SJCRH30 (cell line): ENCODE data around the gene THAP12. TPM values are rescaled to one million over a fixed set of nuclear protein-coding genes. Genes with fewer than 3 reads are reported as not detected.
"Not testable (repeated sequence)": the region's sequence is repeated elsewhere in the genome, so short reads cannot be mapped to it uniquely, and the experiment has no call there.

Experiments
- DNase-seq, 2 experiments: peaks; one replicate each; pipeline ENCODE4 v3.0.0-alpha.2; 2015 to 2020
- H3K27ac ChIP-seq: fragments of 250-450 bp; sonication (Bioruptor Pico); 2 replicates; pipeline ENCODE4 v1.5.1; 2020; ENCODE audit warnings: mild to moderate bottlenecking, moderate library complexity
- H3K27me3 ChIP-seq: fragments of 250-450 bp; sonication (Bioruptor Pico); 2 replicates; pipeline ENCODE4 v1.5.1; 2020; ENCODE audit warnings: mild to moderate bottlenecking, moderate library complexity
- H3K36me3 ChIP-seq: fragments of 250-450 bp; sonication (Bioruptor Pico); 2 replicates; pipeline ENCODE4 v1.5.1; 2020; ENCODE audit warnings: mild to moderate bottlenecking, moderate library complexity
- H3K4me1 ChIP-seq: fragments of 250-450 bp; sonication (Bioruptor Pico); 2 replicates; pipeline ENCODE4 v1.5.1; 2020; ENCODE audit warnings: mild to moderate bottlenecking, moderate library complexity
- H3K4me3 ChIP-seq: fragments of 250-450 bp; sonication (Bioruptor Pico); 2 replicates; pipeline ENCODE4 v1.5.1; 2020; ENCODE audit warnings: mild to moderate bottlenecking, moderate library complexity
- H3K9me3 ChIP-seq: fragments of 250-450 bp; sonication (Bioruptor Pico); replicated peaks from 2 replicates; pipeline ENCODE4 v1.5.1; 2020; ENCODE audit warnings: mild to moderate bottlenecking, moderate library complexity
- total RNA-seq: library from RNA; depleted of rRNA; stranded (reverse); fragments of >200 nt; shearing (Covaris generic); gene quantifications from 2 replicates; pipeline ENCODE4 v1.2.3, GENCODE V29; 2014; rRNA removed

Gene THAP12, protein sequence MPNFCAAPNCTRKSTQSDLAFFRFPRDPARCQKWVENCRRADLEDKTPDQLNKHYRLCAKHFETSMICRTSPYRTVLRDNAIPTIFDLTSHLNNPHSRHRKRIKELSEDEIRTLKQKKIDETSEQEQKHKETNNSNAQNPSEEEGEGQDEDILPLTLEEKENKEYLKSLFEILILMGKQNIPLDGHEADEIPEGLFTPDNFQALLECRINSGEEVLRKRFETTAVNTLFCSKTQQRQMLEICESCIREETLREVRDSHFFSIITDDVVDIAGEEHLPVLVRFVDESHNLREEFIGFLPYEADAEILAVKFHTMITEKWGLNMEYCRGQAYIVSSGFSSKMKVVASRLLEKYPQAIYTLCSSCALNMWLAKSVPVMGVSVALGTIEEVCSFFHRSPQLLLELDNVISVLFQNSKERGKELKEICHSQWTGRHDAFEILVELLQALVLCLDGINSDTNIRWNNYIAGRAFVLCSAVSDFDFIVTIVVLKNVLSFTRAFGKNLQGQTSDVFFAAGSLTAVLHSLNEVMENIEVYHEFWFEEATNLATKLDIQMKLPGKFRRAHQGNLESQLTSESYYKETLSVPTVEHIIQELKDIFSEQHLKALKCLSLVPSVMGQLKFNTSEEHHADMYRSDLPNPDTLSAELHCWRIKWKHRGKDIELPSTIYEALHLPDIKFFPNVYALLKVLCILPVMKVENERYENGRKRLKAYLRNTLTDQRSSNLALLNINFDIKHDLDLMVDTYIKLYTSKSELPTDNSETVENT
- 76.4 and 88.2 TPM in 2 replicates for total RNA-seq

DNA sequence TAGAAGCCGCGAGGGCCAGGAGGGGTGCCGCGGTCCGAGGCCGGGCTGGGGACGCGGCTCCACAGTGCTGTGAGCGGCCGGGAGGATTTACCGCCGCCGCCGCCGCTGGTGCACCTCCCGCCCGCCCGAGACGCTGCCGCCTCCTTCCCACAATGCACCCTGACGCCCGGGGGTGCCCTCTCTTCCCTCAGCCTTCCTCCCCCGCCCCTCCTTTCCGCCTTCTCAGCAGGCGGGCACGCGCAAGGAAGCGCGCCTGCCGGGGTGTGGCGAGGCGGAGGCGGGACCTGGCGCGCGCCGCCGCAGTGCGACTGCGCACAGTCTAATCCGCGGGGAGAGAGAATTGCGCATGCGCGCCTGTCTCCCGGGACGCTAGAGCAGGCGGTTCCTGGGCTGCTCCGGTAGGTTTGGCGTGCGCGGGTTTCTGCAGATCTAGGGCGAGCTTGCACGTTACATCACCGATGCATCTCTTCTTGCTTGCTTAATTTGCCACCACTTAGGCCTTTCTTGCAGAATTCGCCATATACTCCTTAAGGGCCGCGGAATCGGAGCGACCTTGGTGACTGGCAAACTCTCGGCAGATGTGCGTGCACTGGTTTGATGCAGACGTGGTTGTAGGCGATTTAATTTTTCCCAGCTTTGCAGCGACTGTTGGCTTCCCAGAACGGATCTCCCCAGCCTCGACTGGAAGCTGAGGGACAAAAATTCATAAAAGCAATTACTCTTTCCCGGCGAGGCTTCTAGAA is at the start of gene THAP12, which contains the start of gene GVQW3:
Gene THAP12 (minus strand): TSS at position 156 of the 743 bp plus-strand sequence. CDS start 296 bp downstream, outside the sequence.
Gene GVQW3 (plus strand): TSS at position 347 of the 743 bp plus-strand sequence. CDS start 506 bp downstream, outside the sequence.
- no peaks in the 10 kb centered on the region for H3K27me3 ChIP-seq
- H3K4me3 ChIP-seq = peak within 1 kb of the TSS; percentile 64
- peak within 1 kb of the TSS; percentile 38 for H3K27ac ChIP-seq
- H3K9me3 ChIP-seq = no peaks in the 10 kb centered on the region
- 0 out of 2 replicates have a peak, but pooled peaks cover 3% of the 10 kb centered on the region for H3K4me1 ChIP-seq
- peak; percentile 97 for DNase-seq
- no peaks in the 10 kb centered on the region for H3K36me3 ChIP-seq

DNA sequence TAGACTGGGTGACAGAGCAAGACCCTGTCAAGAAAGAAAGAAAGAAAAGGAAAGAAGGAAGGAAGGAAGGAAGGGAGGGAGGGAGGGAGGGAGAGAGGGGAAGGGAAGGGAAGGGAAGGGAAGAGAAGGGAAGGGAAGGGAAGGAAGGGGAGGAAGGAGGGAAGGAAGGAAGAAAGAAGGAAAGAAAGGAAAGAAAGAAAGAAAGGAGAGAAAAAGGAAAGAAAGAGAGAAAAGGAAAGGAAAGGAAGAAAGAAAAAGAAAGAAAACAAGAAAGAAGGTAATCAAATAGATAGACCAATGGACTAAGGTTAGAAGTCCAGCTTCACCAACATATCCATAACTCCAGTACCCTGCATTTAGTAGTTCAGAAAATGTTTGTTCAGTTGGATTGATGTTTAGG is 45.7 kb upstream of the THAP12 start:
- Histone ChIP-seq H3K27ac (no peak overlapping the region), H3K27me3 (no peaks in the 10 kb centered on the region), H3K9me3 (no peaks in the 10 kb centered on the region), H3K36me3 (no peaks in the 10 kb centered on the region), H3K4me3 (no peak overlapping the region), H3K4me1 (peaks cover 6% of the 10 kb centered on the region; the same call in 1 of the 2 replicates)
- no peak for DNase-seq

DNA sequence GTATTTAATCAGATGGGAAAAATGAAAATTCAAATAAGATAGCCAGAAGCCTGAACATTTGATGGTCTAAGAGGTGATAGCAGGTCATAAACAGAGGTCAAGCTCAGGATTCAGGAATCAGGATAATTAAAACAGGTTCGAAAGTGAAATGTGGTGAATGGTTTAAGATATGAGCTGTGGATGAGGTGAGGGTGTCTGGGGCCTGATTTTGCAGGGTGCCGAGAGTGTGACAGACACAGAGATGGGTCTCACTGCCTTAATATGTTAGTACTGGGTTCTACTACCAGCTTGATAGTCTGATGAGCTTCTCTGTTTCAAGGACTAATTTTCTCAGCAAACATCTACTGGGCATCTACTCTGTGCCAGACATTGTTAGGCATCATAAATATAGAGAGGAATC is 44.0 kb upstream of the THAP12 start:
- Histone ChIP-seq H3K4me1 (peaks cover 6% of the 10 kb centered on the region; the same call in 1 of the 2 replicates), H3K4me3 (no peak overlapping the region), H3K27ac (no peak overlapping the region), H3K27me3 (no peaks in the 10 kb centered on the region), H3K9me3 (no peaks in the 10 kb centered on the region), H3K36me3 (no peaks in the 10 kb centered on the region)
- no peak for DNase-seq

DNA sequence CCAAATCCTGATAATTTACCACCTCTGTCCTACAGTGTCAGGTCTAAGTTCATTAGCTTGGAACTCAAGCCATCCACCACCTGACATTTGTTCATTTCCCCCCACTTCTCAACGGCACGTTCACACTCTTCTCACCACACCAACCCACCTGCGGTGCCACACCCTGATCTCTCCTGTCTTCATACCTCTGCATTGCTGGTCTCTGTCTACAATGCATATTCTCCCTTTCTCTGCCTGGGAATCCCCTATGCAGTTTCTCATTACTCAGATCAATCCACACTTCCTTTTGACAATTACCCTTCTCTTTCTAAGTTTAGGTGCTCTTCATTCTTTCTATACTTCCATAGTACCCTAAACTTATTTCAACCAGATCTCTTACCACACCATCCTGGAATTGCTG is 43.4 kb upstream of the THAP12 start:
- Histone ChIP-seq H3K4me3 (no peak overlapping the region), H3K27ac (no peak overlapping the region), H3K4me1 (peaks cover 6% of the 10 kb centered on the region; the same call in 1 of the 2 replicates), H3K36me3 (no peaks in the 10 kb centered on the region), H3K9me3 (no peaks in the 10 kb centered on the region), H3K27me3 (no peaks in the 10 kb centered on the region)
- no peak for DNase-seq

DNA sequence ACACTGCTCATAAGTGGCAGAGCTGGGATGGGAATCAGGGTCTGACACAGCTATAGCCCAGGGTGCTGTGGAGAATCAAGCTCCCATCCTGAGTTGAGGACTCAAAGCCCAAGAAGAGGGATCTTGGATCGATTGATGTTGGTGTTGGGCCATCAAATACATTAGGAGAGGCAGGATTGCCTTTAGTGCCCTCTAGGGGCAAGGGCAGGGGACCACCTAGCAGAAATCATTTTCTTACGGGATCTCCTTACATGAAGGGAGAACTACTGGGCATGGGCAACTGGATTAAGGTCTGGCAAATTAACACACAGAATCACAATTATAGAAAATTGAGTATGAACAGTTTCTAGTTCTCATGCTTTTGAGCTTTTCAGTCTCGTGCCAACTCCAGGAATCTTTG is 39.0 kb upstream of the THAP12 start:
- Histone ChIP-seq H3K27ac (no peak overlapping the region), H3K27me3 (no peaks in the 10 kb centered on the region), H3K36me3 (no peaks in the 10 kb centered on the region), H3K4me3 (no peak overlapping the region), H3K9me3 (no peaks in the 10 kb centered on the region), H3K4me1 (no peaks in the 10 kb centered on the region)
- peak; percentile 23 to 54 for DNase-seq

DNA sequence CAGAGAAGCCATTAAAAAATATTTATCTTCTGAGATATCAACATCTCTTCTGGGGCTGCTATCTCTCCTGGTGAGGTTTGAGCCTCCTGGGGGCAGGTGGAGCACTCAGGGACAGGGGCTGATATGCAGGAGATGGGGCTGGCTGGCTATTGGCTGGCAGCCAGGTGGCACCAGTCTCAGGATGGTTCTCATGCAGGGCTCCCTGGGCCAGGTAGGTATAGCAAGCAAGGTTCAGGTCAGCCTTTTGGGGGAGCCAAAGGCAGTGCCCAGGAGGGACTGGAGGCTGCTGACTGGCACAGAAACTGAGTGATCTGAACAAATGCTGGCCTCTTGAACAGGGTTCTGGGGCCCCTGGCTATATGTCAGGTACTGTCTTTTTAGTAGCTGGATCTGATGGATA is 34.1 kb upstream of the THAP12 start:
- Histone ChIP-seq H3K36me3 (no peaks in the 10 kb centered on the region), H3K27ac (no peak overlapping the region), H3K9me3 (no peaks in the 10 kb centered on the region), H3K4me1 (no peaks in the 10 kb centered on the region), H3K4me3 (no peak overlapping the region), H3K27me3 (no peaks in the 10 kb centered on the region)
- no peak for DNase-seq

DNA sequence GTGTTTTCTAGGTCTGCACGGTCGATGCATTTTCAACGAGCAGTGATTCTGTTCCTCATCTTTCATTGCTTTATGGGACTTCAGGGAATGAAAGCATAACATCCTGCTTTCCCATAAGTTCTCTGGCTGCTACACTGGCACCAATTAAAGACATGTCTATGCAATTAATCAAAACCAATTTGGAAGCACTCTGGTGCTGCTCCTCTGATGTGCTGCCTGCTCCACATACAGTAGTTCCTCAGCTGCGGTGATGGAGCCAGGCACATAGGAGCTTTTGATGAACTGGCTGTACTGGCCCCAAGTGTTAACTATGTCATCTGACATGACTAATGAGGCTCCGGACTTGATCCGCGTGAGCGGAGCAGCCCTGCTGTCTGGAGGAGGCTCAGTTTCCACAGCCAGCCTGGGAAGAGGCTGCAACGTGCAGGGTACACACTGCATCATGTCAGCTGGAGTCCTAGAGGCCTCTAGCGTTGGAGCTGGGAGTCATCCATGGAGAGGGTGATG is 30.0 kb upstream of the THAP12 start:
- H3K27ac ChIP-seq = no peak overlapping the region
- no peaks in the 10 kb centered on the region for H3K9me3 ChIP-seq
- H3K36me3 ChIP-seq = no peaks in the 10 kb centered on the region
- no peak for DNase-seq
- H3K4me1 ChIP-seq = peaks cover 25% of the 10 kb centered on the region
- H3K27me3 ChIP-seq = no peaks in the 10 kb centered on the region
- H3K4me3 ChIP-seq = no peak overlapping the region

DNA sequence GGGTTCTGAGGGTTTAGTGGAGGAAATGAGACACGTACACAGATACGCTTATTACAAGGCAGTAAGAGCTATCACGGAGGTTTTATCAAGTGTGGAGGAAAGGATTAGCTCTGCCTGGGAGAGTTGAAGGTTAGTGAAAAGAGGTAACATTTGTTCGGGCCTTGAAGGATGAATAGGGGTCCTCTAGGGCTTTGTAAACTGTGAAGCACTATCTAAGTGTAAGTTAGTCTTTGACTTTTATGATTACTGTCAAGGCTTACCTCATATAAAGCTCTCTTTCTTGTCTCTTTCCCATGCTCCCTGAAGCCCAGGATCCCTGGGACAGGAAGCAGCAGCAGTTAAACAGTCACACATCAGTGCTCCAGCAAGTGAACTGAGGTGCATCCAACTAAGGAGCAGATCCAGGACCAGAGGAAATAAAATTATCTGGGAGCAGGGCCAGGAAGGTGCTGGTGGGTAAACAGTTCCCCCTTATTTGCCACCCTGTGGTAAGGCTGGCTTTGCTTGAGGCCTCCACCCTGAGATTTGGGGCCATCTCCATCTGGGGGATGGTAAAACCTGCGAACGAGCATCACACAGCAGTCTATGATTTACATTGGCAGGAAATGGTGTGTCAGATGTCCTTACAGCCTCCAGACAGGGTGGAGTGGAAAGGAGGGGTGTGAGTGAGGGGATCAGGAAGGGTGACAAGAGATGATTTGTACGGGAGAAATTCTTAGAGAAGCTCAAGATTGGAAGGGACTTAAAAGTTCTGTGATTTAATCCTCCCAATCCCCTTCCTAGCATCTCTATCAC is 27.4 kb upstream of the THAP12 start:
- peak; percentile 75 to 95 for DNase-seq
- Histone ChIP-seq H3K36me3 (no peaks in the 10 kb centered on the region), H3K27ac (peak overlapping the region; percentile 96), H3K4me3 (peak overlapping the region; percentile 24), H3K9me3 (no peaks in the 10 kb centered on the region), H3K4me1 (peaks cover 25% of the 10 kb centered on the region), H3K27me3 (no peaks in the 10 kb centered on the region)

DNA sequence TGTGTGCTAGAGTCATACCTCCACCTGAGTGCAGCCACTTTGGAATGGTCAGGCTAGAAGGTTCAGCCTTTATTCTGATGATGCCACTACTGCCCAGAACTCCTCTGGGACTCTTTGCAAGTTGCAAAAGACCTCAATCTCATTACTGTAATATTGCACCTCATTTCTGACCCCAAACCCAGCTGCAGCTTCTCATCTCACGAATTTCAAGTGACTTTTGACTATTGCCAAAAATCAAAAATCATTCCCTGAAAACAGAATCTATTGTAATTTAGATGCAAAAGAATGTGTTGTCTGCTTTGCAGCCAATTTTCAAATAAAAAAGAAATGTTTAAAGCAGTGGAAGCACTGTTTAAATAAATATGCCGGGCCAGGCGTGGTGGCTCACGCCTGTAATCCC is 25.4 kb upstream of the THAP12 start:
- no peaks in the 10 kb centered on the region for H3K9me3 ChIP-seq
- no peaks in the 10 kb centered on the region for H3K36me3 ChIP-seq
- H3K27ac ChIP-seq = no peak overlapping the region
- no peaks in the 10 kb centered on the region for H3K27me3 ChIP-seq
- DNase-seq = no peak
- H3K4me3 ChIP-seq = no peak overlapping the region
- peaks cover 25% of the 10 kb centered on the region for H3K4me1 ChIP-seq

DNA sequence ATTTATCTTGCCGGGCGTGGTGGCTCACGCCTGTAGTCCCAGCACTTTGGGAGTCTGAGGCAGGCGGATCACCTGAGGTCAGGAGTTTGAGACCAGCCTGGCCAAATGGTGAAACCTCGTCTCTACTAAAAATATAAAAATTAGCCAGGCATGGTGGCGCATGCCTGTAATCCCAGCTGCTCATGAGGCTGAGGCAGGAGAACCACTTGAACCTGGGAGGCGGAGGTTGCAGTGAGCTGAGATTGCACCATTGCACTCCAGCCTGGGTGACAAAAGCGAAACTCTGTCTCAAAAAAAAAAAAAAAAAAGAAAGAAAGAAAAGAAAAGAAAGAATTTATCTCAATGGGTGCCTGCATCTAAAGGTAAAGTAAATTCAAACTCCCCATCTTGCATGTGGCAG is 20.6 kb upstream of the THAP12 start:
- H3K4me1 ChIP-seq, H3K27ac ChIP-seq, DNase-seq, H3K36me3 ChIP-seq, H3K4me3 ChIP-seq, H3K9me3 ChIP-seq, H3K27me3 ChIP-seq: not testable (repeated sequence)

DNA sequence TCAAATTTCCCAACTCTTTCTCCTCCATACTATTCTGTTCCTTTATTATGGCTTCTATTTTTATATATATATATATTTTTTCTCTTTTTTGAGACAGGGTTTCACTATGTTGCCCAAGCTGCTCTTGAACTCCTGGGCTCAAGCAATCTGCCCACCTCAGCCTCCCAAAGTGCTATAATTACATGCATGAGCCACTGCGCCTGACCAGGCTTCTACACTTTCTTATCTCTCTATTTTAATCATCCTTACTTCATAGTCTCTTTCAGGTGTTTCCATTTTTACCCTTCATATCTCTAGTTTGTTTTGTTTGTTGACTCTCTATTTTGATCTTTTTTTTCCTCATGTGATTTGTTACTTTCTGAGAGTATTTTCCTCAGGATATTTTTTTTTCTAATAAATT is 20.0 kb upstream of the THAP12 start:
- no peaks in the 10 kb centered on the region for H3K4me1 ChIP-seq
- DNase-seq = no peak
- no peak overlapping the region for H3K27ac ChIP-seq
- no peaks in the 10 kb centered on the region for H3K27me3 ChIP-seq
- no peaks in the 10 kb centered on the region for H3K36me3 ChIP-seq
- no peaks in the 10 kb centered on the region for H3K9me3 ChIP-seq
- no peak overlapping the region for H3K4me3 ChIP-seq

DNA sequence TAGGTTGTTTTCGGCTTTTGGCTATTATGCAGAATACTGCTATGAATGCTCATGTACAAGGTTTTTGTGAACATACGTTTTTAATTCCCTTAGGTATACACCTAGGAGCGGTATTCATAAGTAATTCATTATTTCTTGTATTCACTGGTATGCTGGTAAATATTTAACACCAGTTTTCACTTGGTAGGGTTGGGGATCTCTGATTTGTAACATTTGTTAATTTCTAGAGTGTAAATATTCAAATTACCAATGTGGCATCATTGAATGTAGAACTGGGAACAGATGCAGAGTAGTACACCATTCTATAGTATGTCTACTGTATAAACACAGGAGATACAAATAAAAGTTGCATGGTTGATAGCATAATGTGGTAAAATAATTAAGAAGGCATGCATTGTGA is 16.5 kb upstream of the THAP12 start:
- Histone ChIP-seq H3K4me1 (no peaks in the 10 kb centered on the region; the same call in 1 of the 2 replicates), H3K27me3 (no peaks in the 10 kb centered on the region), H3K36me3 (no peaks in the 10 kb centered on the region), H3K4me3 (no peak overlapping the region), H3K27ac (no peak overlapping the region), H3K9me3 (no peaks in the 10 kb centered on the region)
- DNase-seq = no peak

DNA sequence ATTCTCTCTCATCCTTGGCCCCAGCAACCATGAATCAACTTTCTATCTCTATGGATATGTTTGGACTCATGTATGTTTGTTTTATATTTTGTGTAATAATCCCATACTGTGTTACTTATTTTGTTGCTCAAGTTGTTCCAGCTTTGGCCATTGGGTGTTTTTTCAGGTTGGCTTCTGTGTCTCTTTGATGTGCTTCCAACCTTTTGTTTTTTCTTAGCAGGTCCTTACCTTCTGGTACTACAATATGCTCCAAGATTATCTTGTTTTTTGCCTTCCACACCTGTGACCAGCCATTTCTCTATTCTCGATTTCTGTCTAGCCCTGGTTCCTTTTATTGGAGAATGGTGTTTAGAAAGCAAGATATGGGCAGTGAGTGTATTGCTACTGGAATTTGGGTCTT is 14.4 kb upstream of the THAP12 start:
- H3K27me3 ChIP-seq = no peaks in the 10 kb centered on the region
- H3K4me1 ChIP-seq = peaks cover 15% of the 10 kb centered on the region
- no peak overlapping the region for H3K27ac ChIP-seq
- H3K9me3 ChIP-seq = no peaks in the 10 kb centered on the region
- DNase-seq = no peak
- no peak overlapping the region for H3K4me3 ChIP-seq
- H3K36me3 ChIP-seq = no peaks in the 10 kb centered on the region

DNA sequence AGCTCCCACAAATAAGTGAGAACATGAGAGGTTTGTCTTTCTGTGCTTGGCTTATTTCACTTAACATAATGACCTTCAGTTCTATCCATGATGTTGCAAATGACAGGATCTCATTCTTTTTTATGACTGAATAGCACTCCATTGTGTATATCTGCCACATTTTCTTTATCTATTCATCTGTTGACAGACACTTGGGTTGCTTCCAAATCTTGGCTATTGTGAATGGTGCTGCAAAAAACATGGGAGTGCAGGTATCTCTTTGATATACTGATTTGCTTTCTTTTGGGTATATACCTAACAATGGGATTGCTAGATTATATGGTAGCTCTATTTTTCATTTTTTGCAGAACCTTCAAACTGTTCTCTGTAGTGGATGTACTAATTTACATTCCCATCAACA is 13.5 kb upstream of the THAP12 start:
- no peak for DNase-seq
- Histone ChIP-seq H3K9me3 (no peaks in the 10 kb centered on the region), H3K4me3 (no peak overlapping the region)

More for the DNA sequence above, 13.5 kb upstream of the THAP12 start:
- no peak overlapping the region for H3K27ac ChIP-seq
- H3K27me3 ChIP-seq = no peaks in the 10 kb centered on the region
- H3K4me1 ChIP-seq = peaks cover 20% of the 10 kb centered on the region
- no peaks in the 10 kb centered on the region for H3K36me3 ChIP-seq
